Ishikawa (cell line): ENCODE results near the gene PDE3A.
A peak's percentile ranks its signal among the peaks of the same experiment; 100 is the strongest.

ENCODE experiments used
- CEBPB ChIP-seq: IDR thresholded peaks from 2 replicates; pipeline ENCODE4 v1.6.1; 2012
- CREB1 ChIP-seq: IDR thresholded peaks from 2 replicates; pipeline ENCODE4 v1.6.1; 2012; ENCODE audit warnings: low read depth
- EGR1 ChIP-seq: IDR thresholded peaks from 2 replicates; pipeline ENCODE4 v1.6.1; 2012
- EP300 ChIP-seq: IDR thresholded peaks from 2 replicates; pipeline ENCODE4 v1.6.1; 2012; ENCODE audit warnings: borderline replicate concordance
- FOXM1 ChIP-seq: IDR thresholded peaks from 2 replicates; pipeline ENCODE4 v1.6.1; 2012; ENCODE audit warnings: low read depth, borderline replicate concordance
- NFIC ChIP-seq: IDR thresholded peaks from 2 replicates; pipeline ENCODE4 v1.6.1; 2012
- RAD21 ChIP-seq: IDR thresholded peaks from 2 replicates; pipeline ENCODE4 v1.6.1; 2012; ENCODE audit warnings: low read depth
- REST ChIP-seq: IDR thresholded peaks from 2 replicates; pipeline ENCODE4 v1.6.1; 2012; ENCODE audit warnings: low read depth, mild to moderate bottlenecking
- TAF1 ChIP-seq: IDR thresholded peaks from 2 replicates; pipeline ENCODE4 v1.6.1; 2012; ENCODE audit warnings: low read depth, mild to moderate bottlenecking
- TCF12 ChIP-seq: IDR thresholded peaks from 2 replicates; pipeline ENCODE4 v1.6.1; 2012; ENCODE audit warnings: low read depth
- TEAD4 ChIP-seq: IDR thresholded peaks from 2 replicates; pipeline ENCODE4 v1.6.1; 2012
- USF1 ChIP-seq: IDR thresholded peaks from 2 replicates; pipeline ENCODE4 v1.6.1; 2012
- YY1 ChIP-seq: IDR thresholded peaks from 2 replicates; pipeline ENCODE4 v1.6.1; 2012; ENCODE audit warnings: low read depth
- ZBTB7A ChIP-seq: IDR thresholded peaks from 2 replicates; pipeline ENCODE4 v1.6.1; 2012; ENCODE audit warnings: low read depth

PDE3A gene

GRCh38 chr12:20695232-20695631, 326.9 kb downstream of the PDE3A start, which contains the start of gene SLCO1C1:
Gene SLCO1C1, plus strand, starts transcription at chr12:20695332. Its CDS starts 4,245 bp downstream, at chr12:20699577.
- no peak for TF ChIP-seq TCF12
- no peak for TF ChIP-seq FOXM1
- no peak for TF ChIP-seq REST

- no peak for TF ChIP-seq EGR1
- no peak for TF ChIP-seq TEAD4
- peak; percentile 14; the same call in 1 of the 2 replicates for TF ChIP-seq REST
- no peak for TF ChIP-seq CREB1
- TF ChIP-seq EP300, result no peak
- no peak for TF ChIP-seq NFIC
Measured at GRCh38 chr12:20696181-20696905, 328.0 kb downstream of the PDE3A start.

GRCh38 chr12:20701106-20701505, 332.8 kb downstream of the PDE3A start:
- TF ChIP-seq RAD21 (no peak), CEBPB (no peak), CREB1 (no peak), TAF1 (no peak), TEAD4 (no peak), REST (no peak), USF1 (no peak), TCF12 (no peak), FOXM1 (no peak)

GRCh38 chr12:20704860-20705259, 336.5 kb downstream of the PDE3A start:
- no peak for TF ChIP-seq CREB1

GRCh38 chr12:20711846-20712245, 343.5 kb downstream of the PDE3A start:
- TF ChIP-seq CREB1 (no peak), YY1 (no peak), EP300 (no peak), EGR1 (no peak), TCF12 (no peak), TAF1 (no peak), USF1 (no peak), ZBTB7A (no peak), CEBPB (no peak), TEAD4 (no peak)

GRCh38 chr12:20716037-20716436, 347.7 kb downstream of the PDE3A start:
- TF ChIP-seq FOXM1, result no peak
- no peak for TF ChIP-seq ZBTB7A
- no peak for TF ChIP-seq REST
- no peak for TF ChIP-seq CEBPB
- TF ChIP-seq EP300, result no peak
- TF ChIP-seq USF1, result no peak
- TF ChIP-seq TEAD4, result no peak
- no peak for TF ChIP-seq NFIC
